GM15510 (cell line): ENCODE results near the gene MDH1.

Experiments
- POLR2A ChIP-seq: IDR thresholded peaks from 3 replicates; pipeline ENCODE4 v1.6.1; 2011; ENCODE audit warnings: borderline replicate concordance; ENCODE audit not compliant: insufficient read length; ENCODE audit errors: extremely low read depth

The MDH1 gene

DNA sequence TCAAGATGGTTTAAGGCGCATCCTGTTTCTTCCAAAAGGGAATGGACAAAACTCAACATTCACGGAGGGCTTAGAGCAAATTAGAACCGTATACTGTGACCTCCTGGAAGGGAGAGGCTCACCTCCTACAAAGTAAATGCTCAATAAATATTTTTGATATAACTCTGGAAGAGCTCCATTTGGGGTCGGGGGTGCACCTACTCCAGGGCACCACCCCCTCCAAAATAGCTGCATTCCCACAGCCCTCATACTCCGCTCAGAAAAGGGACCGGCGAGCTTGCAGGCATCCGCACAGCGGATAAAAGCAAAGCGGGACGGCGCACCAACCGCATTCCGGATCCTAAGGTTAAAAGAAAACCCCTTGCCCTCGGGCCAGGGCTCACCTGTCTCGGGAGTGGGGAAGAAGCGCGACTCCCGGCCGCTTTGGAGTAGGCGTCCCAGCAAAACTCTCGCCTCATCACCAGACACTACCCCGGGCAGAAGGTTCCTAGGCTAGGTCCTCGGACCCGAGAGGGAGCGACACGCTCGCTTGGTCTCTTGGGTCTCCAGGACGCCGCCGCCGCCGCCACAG is 864 bp upstream of the MDH1 start:
- no peak for TF ChIP-seq POLR2A

GRCh38 chr2:63589148-63589958 is 590 bp downstream of the MDH1 start:
- no peak for TF ChIP-seq POLR2A

DNA sequence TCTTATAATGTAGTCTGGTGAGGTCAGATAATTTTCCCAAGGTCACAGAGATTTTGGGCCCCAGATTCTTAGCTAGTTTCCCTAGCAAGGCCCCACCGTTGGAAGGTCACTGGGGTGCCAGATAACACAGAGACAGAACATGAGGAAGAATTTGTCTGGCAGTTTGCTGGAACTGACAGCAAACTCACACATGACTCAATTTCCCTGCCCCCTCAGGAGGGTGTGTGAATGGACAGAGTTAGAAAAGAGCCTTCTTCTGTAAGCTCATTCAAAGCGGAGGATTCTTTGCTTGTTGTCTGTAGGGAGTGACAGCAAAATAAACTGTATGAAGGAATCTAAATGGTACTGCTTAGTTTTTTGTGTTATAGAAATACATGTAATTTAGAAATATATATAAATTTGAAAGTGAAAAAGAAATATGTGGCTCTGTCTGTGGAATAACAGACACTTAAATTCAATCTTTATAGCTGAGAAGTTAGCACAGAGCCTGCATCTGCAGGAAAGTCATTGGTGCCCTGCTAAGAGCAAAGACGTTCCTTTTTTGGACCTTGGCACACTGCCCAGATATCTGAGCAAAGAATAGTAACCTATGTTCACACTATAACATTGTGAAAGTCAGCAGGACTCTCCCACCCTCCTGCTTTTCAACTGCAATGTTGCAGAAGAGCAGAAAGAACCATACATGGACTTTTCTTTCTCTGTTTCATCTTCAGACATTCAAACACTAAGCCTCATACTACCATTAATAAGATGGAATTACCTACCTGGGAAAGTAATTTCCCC is 2.1 kb downstream of the MDH1 start:
- TF ChIP-seq POLR2A, result no peak

- TF ChIP-seq POLR2A, result no peak
Observed at GRCh38 chr2:63591566-63592175, 2.9 kb downstream of the MDH1 start.

- no peak for TF ChIP-seq POLR2A
Observed at GRCh38 chr2:63594660-63595059, 5.9 kb downstream of the MDH1 start.

DNA sequence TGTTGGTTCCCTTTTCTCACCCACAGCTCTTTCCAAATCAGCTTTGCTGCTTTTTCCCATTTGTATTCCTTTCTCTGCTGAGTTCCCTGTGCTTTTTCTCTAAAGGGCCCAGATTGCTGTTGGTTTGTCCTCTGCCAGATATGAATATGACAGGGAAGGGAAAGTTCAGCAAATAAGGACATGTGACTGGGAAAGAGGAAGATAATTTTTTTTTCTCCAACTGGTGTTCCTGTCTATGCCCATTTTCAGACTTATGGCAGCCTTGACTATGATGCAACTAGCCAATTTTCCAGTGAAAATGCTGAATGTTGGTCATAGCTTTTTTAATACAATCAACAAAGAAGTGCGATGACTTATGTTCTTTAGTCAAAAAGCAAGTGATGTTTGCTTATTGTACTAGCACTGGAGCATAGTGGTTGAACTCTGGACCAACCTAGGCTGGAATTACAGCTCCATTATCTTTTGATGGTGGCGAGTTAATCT is 7.7 kb downstream of the MDH1 start:
- TF ChIP-seq POLR2A, result no peak

DNA sequence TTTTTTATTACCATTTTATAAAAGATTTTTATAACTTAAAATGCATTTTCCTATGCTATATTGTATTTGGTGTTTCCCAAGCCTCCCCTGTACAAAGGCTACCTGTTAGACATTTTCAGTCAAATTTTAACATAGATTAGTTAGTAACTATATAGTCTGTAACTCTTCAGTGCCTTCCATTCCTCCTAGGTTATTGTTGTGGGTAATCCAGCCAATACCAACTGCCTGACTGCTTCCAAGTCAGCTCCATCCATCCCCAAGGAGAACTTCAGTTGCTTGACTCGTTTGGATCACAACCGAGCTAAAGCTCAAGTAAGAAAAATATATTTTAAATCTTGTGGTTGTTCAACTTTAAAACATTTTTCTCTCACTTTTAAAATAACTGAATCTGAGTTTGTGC is 10.2 kb downstream of the MDH1 start:
- TF ChIP-seq POLR2A, result no peak

DNA sequence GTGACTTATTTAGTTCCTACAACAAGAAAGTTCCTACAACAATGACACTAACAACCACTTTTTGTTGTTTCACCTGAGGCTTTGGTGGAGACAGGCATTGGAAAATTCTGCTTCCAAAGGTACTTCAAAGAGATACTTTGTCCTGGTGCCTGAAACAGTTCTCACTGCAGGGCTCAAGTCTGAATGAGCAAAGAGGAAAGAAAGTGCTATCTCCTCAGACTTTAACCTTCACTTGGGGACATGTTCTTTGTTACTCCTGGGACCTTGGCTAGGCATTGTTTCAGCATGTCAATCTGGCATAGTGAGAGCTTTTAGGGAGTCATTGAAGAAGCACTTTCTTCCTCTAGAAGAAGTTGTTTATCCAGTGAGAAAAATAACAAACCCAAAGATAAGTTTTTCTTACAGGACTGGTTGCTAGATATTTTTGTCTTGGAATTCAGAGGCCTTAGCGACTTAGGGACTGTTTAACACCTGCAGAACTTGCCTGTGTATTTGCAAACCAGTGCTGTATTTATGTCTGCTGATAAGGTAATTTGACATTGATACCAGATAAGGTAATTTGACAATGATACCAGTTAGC is 12.2 kb downstream of the MDH1 start:
- TF ChIP-seq POLR2A, result no peak

GRCh38 chr2:63604666-63605065 is 15.9 kb downstream of the MDH1 start:
- no peak for TF ChIP-seq POLR2A

DNA sequence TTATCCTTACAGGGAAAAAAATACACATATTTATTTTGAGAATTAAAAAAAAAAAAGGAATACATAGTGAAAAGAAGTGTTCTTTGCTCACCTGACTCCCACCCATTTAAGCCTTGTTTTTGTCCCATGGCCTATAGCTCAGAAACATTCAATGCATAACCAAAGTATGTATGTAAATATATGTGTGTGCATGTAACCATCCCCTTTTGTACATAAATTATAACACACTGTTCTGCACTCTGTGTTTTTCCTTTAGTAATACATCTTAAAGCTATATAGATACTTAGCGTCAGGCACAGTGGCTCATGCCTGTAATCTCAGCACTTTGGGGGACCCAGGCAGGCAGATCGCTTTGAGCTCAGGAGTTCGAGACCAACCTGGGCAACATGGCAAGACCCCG is 21.8 kb downstream of the MDH1 start:
- no peak for TF ChIP-seq POLR2A

GRCh38 chr2:63613391-63613901 is 24.7 kb downstream of the MDH1 start:
- no peak for TF ChIP-seq POLR2A

- no peak for TF ChIP-seq POLR2A
Observed at GRCh38 chr2:63614448-63614968, 25.7 kb downstream of the MDH1 start.

DNA sequence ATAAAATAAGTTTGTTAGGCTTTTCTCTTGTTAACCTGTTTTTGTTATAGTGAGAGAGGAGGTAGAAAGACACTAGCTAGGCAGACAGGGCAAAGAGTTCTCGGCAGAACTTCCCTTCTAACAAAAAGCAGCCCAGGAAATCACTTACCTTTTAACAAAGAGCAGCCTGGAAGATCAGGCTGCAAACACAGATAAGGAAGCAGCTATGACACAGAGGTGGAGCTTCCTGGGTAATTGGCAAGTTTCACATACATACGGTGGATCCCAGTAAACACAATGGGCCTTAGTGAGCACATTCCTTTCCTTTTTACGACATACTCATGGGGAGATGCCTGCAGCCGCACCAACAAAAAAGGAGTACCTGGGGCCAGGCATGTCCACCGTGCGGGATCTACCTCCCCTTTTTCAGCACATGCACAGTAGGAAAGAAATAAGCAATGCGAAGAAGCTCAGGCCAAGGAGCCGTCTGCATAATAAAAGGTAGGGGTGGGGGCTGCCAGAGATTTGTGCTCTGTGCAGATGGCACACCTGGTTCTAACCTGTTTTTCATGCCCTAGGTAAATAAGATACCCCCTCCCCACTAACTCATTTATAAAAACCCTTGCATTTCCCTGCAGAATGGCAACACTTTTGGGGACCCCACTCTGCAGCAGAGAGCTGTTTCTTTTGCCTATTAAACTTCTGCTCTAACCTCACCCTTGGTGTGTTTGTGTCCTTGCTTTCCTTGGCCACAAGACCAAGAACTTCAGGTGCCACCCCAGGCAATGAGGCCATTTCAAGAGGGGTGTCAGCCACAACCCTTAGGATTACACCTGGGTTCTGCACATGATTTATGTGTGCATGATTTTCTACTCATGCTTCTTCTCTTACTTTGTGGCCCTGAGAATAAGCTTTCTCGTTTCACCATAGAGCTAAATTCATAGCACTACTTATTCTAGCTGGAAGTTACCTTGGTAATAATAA is 26.5 kb downstream of the MDH1 start:
- no peak for TF ChIP-seq POLR2A
